HS-27A (cell line): ENCODE results near the gene PTPRE.

ENCODE experiments used
- DNase-seq: peaks from one replicate; pipeline ENCODE4 v3.0.0-alpha.2; 2012; ENCODE audit warnings: low read depth, missing footprints

The PTPRE gene

GRCh38 chr10:128046953-128047290, 140.0 kb downstream of the PTPRE start:
- no peak for DNase-seq

GRCh38 chr10:128047351-128047750, 140.4 kb downstream of the PTPRE start:
- DNase-seq = no peak

DNA sequence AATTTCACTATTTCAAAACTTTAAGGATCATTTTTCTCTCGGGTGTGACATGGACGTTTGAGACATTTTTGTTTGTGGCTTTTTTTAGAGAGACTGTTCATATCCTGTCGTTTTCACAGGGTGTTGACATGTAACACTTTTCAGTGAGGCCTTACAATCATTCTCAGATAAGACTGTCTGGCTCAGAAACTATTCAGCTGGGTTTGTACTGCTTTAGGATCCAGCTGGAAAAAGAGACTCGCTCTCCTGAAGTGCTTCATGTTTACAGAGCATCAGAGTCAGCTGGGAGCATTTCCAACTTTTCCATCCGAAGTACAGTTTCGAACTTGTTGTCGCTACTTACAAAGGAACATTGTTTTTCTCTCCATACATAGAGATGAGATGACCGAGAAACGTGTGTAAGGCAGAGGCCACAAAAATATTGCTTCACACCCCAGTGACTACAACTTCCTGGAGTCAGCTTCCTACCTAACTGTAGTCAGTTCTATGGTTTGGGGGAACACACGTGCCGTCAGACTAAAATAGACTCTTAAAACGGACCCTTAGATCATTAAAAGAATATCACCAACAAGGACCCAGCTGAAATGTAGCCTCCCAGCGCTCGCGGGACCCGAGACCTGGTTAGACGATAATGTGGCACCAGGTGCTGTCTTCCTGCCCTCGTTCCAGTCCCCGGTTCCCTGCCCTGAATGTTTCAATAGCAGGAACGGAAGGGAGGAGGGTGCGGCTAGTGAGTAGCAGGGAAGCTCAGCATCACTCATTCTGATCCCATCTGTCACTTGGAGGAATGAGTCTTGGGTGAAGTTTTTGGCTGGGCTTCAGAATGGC, 141.3 kb downstream of the PTPRE start:
- no peak for DNase-seq

DNA sequence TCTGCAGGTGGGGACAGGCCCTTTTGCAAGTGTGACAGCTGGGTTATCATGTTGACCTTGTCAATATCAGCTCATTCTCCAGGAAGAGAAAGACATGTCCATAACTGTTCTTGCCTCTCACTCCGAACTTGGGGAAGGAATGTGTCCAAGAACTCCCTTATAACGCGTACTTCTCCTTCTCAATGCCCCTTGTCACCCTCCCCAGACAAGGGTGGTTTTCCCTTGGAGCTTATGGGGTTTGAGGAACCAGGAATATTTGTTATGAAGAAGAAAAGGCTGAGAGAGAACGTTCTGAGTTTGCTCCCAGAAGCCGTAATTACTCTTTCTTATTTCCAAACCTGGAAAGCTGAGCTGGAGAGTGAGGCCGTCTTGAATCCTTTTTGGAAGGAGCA, 141.9 kb downstream of the PTPRE start:
- no peak for DNase-seq

- no peak for DNase-seq
Observed at GRCh38 chr10:128049226-128050120, 142.6 kb downstream of the PTPRE start.

DNA sequence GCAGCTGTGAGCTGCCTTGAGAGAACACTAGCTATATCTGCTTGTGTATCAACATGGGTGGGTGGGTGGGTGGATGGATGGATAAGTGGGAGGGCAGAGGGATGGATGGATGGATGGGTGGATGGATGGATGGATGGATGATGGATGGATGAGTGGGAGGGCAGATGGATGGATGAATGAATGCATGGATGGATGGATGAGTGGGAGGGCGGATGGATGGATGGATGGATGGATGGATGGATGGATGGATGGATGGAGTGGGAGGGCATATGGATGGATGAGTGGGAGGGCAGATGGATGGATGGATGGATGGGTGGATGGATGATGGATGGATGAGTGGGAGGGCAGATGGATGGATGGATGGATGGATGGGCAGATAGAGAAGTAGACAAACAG, 143.2 kb downstream of the PTPRE start:
- DNase-seq = no peak

DNA sequence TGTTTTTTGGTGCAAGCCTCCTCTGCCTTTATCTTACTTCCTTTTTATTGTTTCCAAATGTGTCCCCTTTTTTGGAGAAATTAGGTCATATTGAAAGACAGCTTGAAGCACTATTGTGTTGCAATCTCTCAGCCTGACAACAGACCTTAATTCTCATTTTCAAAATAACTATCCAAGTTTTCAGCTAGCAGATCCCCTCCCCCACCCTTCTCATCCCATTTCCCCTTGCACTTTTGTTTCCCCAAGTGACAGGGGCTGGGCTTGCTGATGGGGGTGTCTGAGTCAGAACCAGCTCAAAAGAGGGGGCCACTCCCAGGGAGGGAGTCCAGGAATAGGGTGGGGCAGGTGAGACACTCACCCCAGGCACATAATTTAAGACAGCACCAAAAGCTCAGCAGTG, 144.0 kb downstream of the PTPRE start:
- no peak for DNase-seq

GRCh38 chr10:128051548-128051947, 144.6 kb downstream of the PTPRE start:
- DNase-seq = no peak

- no peak for DNase-seq
Observed at GRCh38 chr10:128052696-128053095, 145.8 kb downstream of the PTPRE start.

DNA sequence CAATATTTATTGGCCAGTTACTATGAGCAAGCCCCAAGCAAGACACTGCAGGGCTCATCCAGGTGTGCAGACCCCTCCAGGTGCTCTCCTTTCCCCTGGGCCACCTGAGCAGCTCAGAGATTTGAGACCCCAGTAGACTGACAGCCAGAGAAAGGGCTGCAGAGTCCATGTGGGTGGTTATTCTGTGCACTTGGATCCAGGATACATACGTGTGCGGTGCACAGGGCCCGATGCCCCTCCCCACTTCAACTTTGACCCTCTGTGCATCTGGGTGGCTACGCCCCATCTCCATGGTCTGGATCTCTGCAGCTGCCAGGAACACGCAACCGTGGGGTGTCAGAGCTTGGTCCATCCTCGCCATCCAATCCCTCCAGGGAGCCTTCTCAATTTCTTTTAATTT, 146.5 kb downstream of the PTPRE start:
- DNase-seq = no peak

DNA sequence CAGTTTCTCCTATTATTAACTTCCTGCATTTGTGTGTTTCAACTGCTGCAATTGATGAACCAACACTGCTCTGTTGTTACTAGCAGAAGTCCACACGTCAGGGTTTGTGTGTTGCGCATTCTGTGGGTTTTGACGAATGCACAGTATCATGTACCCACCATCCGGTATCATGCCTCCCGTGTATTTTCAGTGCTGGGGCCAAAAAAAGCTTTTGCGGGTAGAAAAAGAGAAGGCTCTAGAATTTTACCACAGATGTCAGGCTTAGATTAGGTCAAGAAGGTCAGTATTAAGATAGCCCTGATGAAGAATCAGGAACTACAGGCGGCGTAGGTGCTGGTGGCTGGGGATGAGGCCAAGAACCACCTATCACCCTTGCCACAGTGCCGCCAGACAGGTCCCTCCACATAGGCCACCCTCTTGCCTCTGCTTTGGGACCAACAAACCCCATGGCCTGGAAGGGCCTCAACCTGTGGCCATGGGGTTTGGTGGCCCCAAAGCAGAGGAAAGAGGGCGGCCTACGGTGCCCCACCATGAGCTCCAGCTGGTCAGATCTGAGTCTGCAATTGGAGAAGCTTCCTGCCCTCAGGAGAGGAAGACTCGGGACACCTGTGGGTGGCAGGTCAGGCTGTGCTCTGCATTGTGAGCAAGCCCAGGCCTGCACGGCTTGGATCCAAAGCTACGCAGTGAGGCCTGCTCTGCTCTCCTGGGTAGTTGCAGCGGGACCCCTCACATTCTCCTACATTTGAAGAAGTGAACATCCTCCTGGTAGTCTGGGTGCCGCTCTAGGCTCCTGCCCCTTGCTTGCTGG, 147.5 kb downstream of the PTPRE start:
- DNase-seq = no peak

- no peak for DNase-seq
Observed at GRCh38 chr10:128055061-128055868, 148.4 kb downstream of the PTPRE start.

DNA sequence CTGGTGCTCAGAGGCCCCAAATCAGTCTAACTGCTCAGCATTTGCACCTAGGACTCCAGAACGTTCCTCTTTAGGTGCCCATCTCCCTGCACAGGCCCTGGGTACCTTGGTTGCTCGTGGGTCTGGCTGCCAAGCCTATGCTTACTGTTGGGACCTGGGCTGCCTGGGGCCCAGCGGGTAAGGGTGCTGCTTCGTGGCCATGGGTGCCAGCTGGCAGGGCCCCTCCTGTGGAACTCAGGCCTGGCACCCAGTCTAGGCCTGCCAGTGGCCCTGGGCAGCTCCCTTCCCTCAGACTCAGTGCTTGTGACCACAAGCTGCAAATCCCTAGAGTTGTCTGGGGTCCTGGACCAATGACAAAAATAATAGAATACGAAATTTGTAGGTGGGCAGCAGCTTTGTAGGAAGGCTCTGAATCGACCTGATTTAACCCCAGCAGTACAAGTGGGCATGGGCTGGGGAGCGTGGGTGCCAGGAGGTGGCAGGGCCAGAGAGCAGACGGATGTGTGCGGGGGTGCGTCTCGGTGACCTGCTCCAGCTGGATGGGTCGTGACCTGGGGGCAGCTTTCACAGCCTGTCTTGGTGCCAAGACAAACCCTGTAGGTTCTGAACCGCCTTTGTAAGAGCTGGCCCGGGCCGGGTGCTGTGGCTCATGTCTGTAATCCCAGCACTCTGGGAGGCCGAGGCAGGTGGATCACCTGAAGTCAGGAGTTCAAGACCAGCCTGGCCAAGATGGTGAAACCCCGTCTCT, 149.6 kb downstream of the PTPRE start:
- no peak for DNase-seq

DNA sequence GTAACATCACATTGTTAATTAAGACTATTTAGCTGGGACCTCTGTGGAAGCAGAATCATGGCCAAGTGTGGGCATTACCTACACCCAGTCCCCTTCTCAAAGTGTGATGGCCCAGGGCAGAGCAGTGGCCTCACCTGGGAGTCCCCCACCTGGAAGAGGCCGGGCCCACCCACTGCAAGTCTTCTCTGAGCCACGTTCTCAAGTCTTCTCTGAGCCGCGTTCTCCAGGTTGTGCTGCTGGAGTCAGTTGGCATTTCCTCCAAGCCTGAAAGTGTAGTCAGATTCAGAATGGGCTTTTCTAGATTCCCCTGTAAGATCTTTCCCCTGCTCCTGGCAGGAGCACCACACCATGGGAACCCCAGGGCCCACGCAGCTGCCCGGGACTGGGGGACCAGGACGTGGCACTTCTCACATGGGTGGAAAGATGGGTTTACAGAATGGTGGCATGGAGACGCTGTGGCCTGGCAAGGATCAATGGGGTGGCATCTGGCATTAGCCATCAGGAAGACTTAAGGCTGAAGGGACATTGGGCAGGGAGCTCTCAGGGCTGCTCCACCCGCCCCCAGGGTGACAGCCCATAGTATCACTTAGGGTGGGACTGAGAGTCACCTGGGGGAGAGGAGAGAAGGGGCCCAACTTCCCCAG, 151.3 kb downstream of the PTPRE start:
- DNase-seq = no peak

GRCh38 chr10:128058750-128059134, 151.8 kb downstream of the PTPRE start:
- DNase-seq = no peak

- DNase-seq = no peak
Observed at GRCh38 chr10:128059266-128059981, 152.5 kb downstream of the PTPRE start.

DNA sequence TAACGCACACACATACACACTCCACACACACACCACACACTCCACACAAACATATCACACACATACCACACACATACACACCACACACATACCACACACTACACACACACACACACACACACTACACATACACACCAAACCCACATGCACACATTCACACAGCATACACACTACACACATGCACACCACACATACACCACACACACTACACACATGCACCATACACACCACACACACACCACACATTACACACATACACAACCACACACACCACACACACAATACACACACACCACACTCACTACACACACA, 153.0 kb downstream of the PTPRE start:
- no peak for DNase-seq

- DNase-seq = no peak
Observed at GRCh38 chr10:128060341-128061250, 153.7 kb downstream of the PTPRE start.
